Glomerular visceral epithelial cell (primary cell): Measurements from ENCODE around the gene SYT1.

Source experiments
- DNase-seq: peaks from one replicate; pipeline ENCODE4 v3.0.0-alpha.2; 2016; ENCODE audit errors: extremely low spot score

Gene SYT1

DNA sequence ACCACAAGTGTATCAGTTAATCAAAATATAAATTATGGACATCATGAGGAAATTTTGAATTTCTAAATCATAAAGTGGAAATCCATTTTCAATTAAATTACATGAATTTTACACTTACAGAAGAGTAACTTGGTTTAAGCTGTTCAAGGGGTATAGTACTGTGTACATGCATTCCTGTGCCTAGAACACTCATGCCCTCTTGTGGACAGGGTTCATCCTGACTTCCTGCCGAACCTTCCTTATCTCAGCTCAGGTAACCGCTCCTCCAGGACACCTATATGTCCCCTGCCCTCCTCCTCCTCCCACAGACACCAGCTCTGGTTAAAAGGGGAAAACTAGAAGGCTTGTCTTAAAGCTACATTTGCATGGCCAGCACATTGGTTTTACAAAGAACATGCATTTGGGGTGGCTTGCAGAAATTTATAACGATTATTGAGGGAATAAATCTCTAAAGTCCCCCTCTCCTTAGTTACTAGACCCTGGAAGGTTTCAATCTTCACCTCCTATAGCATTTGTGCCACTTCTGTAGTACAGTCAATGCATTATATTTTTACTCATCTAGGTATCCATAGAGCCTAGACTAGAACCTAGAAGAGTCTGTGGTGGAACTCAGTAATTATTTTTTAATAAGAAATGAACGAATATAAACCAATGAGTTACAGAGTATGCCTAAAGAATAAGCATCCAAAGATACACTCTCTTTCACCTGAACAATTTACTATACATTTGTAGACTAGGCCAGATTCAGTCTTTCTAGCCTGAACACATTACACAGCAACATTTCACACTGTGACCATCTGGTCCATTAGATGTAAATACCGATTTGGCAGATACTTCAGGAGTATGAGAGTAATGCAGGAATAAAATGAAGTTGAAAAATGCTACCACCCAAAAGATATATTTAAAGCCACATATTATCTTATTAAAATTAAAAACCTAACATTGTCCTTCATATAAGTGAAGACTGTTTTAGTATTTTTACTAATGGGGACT is 480.6 kb downstream of the SYT1 start:
- DNase-seq: peak; percentile 51

DNA sequence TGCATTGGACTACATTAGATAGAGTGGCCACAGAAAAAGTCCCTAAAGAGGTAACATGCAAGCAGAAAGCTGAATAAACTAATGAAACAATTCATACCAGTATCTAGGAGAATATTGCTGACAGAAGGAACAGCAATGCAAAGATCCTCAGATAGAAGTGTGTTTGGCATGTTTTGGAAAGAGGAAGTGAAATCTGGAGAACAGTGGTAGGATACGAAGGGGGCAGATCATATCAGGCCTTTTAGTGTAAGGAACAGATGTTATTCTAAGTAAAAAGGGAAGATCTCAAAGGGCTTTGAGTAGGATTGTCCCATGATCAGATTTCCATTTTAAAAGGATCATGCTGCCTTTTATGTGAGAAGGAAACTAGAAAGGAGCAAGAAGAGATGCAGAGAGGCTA is 483.3 kb downstream of the SYT1 start:
- no peak for DNase-seq

GRCh38 chr12:79351251-79351650 is 486.7 kb downstream of the SYT1 start:
- no peak for DNase-seq

DNA sequence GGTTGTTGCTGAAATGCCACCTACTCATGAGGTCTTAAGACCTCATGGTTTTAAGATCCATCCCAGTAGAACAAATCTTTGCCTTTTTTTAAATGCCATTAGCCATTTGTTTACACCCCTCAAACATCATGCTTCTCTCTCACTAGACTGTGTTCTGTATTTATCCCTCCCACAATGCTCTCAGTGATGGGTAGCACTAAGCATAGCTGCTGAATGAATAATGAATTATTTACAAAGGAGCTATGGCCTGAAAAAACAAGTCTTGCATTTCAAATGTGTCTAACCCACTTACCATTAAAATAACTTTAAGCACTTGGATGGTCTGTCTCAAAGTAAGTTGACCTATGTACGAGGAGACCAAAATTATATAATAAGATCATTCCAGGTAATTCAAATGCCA is 491.6 kb downstream of the SYT1 start:
- DNase-seq: no peak

- DNase-seq: no peak
Observed at GRCh38 chr12:79357048-79357447, 492.5 kb downstream of the SYT1 start.

DNA sequence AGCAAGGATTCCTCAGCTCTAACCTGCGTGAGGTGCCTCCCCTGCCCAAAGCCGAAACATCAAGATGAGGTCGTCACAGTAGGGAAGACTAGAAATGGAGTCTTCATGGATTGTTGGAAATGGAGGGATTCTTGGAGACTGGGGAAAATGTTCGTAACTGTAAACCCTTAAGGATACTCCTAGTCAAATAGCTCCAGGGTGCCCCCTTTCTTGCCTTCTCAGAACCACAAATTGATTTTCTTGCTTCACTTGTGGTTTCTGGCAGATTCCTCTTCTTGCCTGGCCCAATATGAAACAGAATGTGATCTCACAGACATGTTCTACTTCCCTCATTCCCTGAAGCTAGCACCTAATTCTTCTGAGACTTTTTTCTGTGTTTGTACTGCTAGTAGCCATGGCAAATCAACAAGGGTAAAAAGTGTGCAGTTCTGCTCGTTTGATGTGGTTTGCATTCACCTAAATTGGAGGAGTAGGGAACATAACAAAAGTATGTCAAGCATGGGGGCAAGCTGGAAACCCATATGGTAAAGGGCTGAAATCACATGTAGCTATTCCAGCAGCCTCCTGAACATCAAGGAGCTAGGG is 494.2 kb downstream of the SYT1 start:
- DNase-seq: no peak

- DNase-seq: no peak
Observed at GRCh38 chr12:79360286-79360685, 495.7 kb downstream of the SYT1 start.

DNA sequence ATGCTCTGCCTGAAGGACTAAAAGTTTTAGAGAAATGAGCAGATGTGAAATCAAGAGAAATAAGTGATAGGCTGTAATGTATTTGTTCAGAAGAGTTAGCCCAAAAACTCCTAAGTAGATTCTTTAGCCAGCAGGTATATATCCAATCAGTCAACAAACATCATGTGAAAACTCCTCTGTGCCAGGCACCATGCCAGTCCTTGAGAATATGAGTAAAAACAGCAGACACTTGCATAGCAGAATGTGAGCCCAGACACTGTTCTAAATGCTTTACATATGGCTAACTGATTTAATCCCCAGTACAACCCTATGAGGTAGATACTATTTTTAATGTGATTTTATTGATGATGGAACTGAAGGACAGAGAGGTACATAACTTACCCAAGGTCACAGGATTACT is 496.4 kb downstream of the SYT1 start:
- DNase-seq: no peak

DNA sequence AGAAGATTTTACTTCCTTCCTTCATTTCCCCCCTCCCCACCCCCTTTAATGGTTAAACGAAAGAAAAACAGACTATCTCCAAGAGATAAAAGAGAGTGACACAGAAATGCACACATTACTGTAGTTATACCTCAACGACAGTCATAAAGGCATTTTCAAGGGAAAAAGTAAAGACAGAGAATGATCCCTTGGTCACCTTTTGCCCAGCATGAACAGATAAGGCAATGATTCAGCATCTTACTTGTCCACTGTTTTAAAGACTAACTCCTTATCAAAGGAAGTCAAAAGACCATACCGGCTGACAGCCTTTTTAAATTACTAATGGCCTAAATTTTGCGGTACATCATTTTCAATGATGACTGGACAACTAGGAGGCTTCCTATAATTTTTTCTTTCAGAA is 499.6 kb downstream of the SYT1 start:
- no peak for DNase-seq

- DNase-seq: no peak
Observed at GRCh38 chr12:79366374-79366773, 501.8 kb downstream of the SYT1 start.

- DNase-seq: no peak
Observed at GRCh38 chr12:79367032-79367589, 502.5 kb downstream of the SYT1 start.

DNA sequence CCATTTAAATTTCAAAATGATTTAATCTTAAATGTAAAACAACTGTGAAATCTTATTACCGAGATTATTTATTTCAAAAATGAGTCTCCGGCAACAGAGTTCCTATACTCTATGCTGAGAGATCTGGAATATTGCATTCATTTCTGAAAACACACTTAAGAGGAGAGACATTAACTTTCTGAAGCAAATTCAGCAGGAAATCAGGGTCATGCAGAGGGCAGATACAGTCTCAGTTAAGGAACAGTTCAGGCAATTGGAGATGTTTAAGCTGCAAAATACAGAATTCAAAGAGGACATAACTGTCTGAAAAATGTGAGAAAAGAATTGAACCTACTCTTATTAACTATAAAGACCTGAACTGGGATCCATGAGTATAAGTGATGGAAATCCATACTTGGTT is 505.4 kb downstream of the SYT1 start:
- DNase-seq: no peak

DNA sequence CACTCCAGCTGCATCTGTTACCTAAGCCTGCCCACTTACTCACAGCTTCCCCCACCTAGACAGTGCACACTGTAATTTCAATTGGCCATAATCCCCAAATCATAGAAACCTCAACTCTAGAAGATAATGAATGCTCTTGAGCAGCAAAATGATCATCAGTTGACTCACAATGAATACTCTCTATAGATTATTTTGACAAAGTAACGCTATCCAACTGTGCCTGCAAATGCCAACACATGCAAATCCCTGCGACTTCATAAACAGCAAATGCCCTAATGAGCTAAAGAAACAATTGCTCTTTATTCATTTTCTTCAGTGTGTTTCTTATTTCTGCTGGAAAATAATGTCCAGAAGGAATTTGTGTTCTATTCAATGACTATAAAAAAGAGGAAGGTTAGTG is 506.7 kb downstream of the SYT1 start:
- DNase-seq: no peak

DNA sequence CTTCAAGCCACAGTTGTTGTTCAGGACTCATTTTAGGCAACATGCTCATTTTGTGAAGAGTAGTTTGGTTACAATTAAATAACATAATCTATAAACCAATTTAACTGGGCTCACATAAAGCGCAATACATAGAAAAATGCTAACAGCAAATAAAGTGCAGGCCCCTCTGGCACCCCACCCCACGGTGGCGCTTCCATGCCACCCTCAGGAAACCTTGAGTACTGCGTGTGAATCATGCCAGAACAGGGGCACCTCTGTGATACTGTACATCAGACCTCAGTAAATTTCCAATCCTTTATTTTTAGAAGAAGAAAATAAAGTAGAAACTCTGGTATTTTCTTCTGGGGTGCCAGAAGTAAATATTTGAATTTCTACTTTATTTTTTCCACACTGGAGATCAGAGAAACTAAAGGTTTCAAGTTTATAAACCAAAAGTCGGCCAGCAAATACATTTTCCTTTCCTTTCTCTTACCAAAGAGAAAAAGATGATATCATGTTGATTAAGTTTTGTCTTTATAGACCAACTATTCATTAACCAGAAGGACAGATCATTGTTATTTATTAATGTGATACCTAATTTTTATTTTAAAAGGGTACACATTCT is 509.4 kb downstream of the SYT1 start:
- DNase-seq: peak; percentile 31

- DNase-seq: no peak
Observed at GRCh38 chr12:79374545-79374944, 510.0 kb downstream of the SYT1 start.

DNA sequence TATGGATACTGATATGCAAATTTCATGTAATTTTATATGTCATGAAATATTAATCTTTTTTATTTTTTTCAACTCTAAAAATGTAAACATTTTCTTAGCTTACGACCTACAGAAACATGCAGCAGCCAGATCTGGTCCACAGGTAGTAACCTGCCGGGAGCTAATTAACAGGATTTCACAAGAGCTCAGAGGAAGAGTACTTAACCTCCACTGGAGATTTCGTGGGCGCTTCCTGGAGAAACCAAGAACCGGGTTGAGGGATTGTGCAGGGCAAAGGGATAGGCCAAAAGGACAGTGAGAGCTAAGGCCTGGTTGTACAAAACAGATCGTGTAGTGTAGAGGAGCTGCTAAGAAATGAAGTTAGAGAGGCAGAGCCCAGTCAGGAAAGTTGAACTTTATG is 510.5 kb downstream of the SYT1 start:
- DNase-seq: no peak

- DNase-seq: no peak
Observed at GRCh38 chr12:79378496-79378895, 513.9 kb downstream of the SYT1 start.

DNA sequence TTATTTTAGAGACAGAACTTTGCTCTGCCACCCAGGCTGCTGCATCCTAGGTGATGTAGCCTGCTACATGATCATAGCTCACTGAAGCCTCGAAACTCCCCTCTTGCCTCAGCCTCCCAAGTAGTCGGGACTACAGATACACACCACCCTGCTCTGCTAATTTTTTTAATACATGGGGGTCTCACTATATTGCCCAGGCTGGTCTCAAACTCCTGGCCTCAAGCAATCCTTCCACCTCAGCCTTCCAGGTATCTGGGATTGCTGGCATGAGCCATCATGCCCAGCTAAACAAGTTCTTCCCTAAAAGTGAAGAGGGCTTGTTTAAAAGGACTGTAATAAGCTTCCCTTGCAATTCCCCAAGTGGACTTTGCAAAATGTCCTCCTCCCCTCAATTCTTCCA is 515.8 kb downstream of the SYT1 start:
- no peak for DNase-seq

DNA sequence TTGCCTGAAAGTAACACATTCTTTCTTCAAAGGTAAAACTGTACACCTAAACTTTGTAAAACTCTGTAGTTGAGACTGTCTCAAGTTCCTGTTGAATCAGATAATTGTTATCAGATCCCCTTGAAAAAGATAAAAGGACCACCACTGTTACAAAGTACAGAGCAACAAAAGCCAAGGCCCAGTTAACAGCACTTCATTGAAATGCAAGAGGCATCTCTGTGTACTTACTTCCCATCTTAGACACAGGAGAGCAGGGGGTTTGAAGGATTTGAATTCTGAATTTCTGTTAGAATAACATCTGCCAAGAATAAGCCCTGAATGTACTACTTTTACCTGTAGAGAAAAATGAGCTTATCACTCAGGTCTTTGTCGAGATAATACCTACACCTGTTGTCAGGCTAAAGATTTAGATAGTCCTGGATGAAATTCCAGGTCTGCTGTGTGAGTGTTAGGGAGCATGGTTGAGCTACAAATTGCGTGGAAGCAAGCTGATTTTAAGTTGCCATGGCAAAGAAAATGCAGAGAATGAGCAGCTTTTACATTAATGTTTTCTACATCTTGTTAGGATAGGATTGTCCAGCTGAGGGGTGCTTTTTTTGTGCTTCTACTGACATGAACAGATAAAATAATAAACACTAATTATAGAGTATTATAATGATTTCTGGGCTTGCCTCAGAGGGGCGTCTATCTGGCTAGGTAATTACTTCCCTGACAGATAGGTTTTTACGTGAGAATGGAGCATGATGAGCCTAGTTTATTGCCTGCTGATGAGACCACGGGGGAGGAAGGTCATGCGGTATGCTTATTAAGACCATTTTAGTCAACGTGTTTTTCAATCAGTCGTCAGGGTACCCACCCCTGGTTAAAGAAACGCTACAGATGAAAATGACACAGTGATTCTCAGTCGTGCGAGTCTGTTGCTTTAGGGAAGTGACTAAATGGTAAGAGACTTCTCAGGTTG is 517.0 kb downstream of the SYT1 start:
- DNase-seq: no peak

GRCh38 chr12:79384551-79384950 is 520.0 kb downstream of the SYT1 start:
- DNase-seq: no peak

DNA sequence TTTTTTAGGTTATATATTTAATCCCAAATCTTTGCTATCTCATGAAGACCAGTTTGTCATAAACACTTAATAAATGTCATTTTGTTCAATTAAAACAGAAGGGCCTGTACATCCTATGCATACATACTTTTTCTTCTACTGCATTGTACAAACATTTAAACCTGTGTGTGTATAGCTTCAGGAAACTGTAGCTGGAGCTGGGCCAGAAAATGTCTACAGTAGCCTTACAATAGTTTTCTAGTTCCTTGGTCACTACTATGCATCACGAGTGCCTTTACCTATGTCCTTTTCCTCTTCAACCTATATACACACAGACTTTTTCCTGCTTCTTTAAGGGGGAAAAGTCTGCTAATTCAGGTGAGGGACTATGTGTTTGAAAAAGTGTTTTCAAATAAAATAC is 523.4 kb downstream of the SYT1 start:
- DNase-seq: no peak
